Endothelial cell of umbilical vein (primary cell): ENCODE results near the gene RUNDC3A. TPM values are rescaled to one million over a fixed set of nuclear protein-coding genes. Genes with fewer than 3 reads are reported as not detected.

Source experiments
- BruUV-seq: library from RNA; stranded (reverse); fragments of 400-500 nt; replicated peaks from 2 replicates; lab custom pipeline; 2021; lab: Mats Ljungman, UMichigan
- CTCF ChIA-PET: fragments of 300-600, 350-600 bp; sonication (Branson Sonifier 250); formaldehyde crosslinking; loops from one replicate; lab custom pipeline; 2021; ENCODE audit warnings: antibody characterized with exemption, inconsistent platforms; lab: Charles Lee
- POLR2A ChIA-PET: fragments of 300-600, 350-600 bp; sonication (Branson Sonifier 250); formaldehyde crosslinking; loops from one replicate; lab custom pipeline; 2021; ENCODE audit warnings: antibody characterized with exemption, inconsistent platforms; lab: Charles Lee
- DNase-seq: peaks from one replicate; pipeline ENCODE4 v3.0.0-alpha.2; 2011; ENCODE audit warnings: low read depth, low spot score
- FAIRE-seq: peaks from 2 replicates; lab custom pipeline; 2011; peaks lifted over from hg19 to GRCh38; lab: Jason Lieb, UNC
- H2AFZ ChIP-seq: 2 replicates; pipeline ENCODE4 v1.6.0; 2012; ENCODE audit warnings: low read depth, low read length, control low read depth, inconsistent platforms
- H3K27ac ChIP-seq: 2 replicates; pipeline ENCODE4 v1.5.1; 2011; ENCODE audit warnings: low read depth, mild to moderate bottlenecking, control low read depth, low read length, moderate library complexity; ENCODE audit not compliant: insufficient read depth
- H3K27me3 ChIP-seq, 2 experiments: 2 replicates each; pipeline versions ENCODE4 v1.6.0 to v1.6.1; 2011; ENCODE audit warnings: low read length in 2 of 2, mixed read lengths in 1 of 2; ENCODE audit not compliant: control insufficient read depth in 2 of 2, insufficient read depth in 2 of 2
- H3K36me3 ChIP-seq, 2 experiments: 2 replicates in 1 of 2; 3 replicates in 1 of 2; pipeline ENCODE4 v1.5.1; 2011; ENCODE audit warnings: low read length in 2 of 2, mild to moderate bottlenecking in 1 of 2, moderate library complexity in 1 of 2; ENCODE audit not compliant: control insufficient read depth in 2 of 2, insufficient read depth in 2 of 2; ENCODE audit errors: extremely low read depth in 1 of 2
- H3K4me1 ChIP-seq: 3 replicates; pipeline ENCODE4 v1.5.1; 2011; ENCODE audit warnings: mild to moderate bottlenecking, low read length; ENCODE audit not compliant: control insufficient read depth, insufficient read depth; ENCODE audit errors: extremely low read depth
- H3K4me2 ChIP-seq: 2 replicates; pipeline ENCODE4 v1.6.1; 2011; ENCODE audit warnings: low read length, control low read depth, mixed read lengths; ENCODE audit not compliant: insufficient read depth
- H3K4me3 ChIP-seq, 3 experiments: fragments of 200-600 bp in 1 of 3; sonication (generic), shearing (Covaris generic) in 1 of 3; replicated peaks in 1 of 3; 2 replicates each; pipeline ENCODE4 v1.5.1; 2011 to 2016; ENCODE audit warnings: control low read depth in 3 of 3, low read length in 3 of 3, mild to moderate bottlenecking in 2 of 3, inconsistent platforms in 1 of 3, low read depth in 1 of 3, moderate library complexity in 1 of 3; ENCODE audit not compliant: insufficient read depth in 1 of 3
- H3K79me2 ChIP-seq: 2 replicates; pipeline ENCODE4 v1.6.0; 2012; ENCODE audit warnings: low read length, inconsistent platforms; ENCODE audit not compliant: control insufficient read depth, insufficient read depth
- H3K9ac ChIP-seq: replicated peaks from 2 replicates; pipeline ENCODE3; 2011; ENCODE audit warnings: low read length, control low read depth; ENCODE audit not compliant: insufficient read depth; ENCODE audit errors: extremely low read depth
- H3K9me1 ChIP-seq: replicated peaks from 3 replicates; pipeline ENCODE4 v1.6.0; 2011; ENCODE audit warnings: mild to moderate bottlenecking, low read length; ENCODE audit not compliant: control insufficient read depth, insufficient read depth; ENCODE audit errors: extremely low read depth
- H3K9me3 ChIP-seq: replicated peaks from 2 replicates; pipeline ENCODE4 v1.5.1; 2012; ENCODE audit warnings: low read length, inconsistent platforms; ENCODE audit not compliant: control insufficient read depth, insufficient read depth
- H4K20me1 ChIP-seq: replicated peaks from 2 replicates; pipeline ENCODE3; 2011; ENCODE audit warnings: mild to moderate bottlenecking, low read length; ENCODE audit not compliant: control insufficient read depth, insufficient read depth; ENCODE audit errors: extremely low read depth
- EZH2 ChIP-seq: IDR thresholded peaks from 2 replicates; pipeline ENCODE4 v1.6.1; 2012; ENCODE audit warnings: borderline replicate concordance, low read depth, mild to moderate bottlenecking, moderate library complexity, low read length, inconsistent platforms; ENCODE audit not compliant: severe bottlenecking
- FOS ChIP-seq: IDR thresholded peaks from 2 replicates; pipeline ENCODE4 v1.6.1; 2011; ENCODE audit warnings: mild to moderate bottlenecking, low read length, moderate library complexity, borderline replicate concordance; ENCODE audit not compliant: insufficient read depth
- GATA2 ChIP-seq: IDR thresholded peaks from 2 replicates; pipeline ENCODE4 v1.7.0; 2011; ENCODE audit warnings: low read depth, mild to moderate bottlenecking, moderate library complexity, mixed read lengths, low read length; ENCODE audit not compliant: insufficient read length, insufficient read depth
- JUN ChIP-seq: IDR thresholded peaks from 2 replicates; pipeline ENCODE4 v1.6.1; 2011; ENCODE audit warnings: borderline replicate concordance, low read depth; ENCODE audit not compliant: insufficient read length, insufficient read depth
- MYC ChIP-seq: IDR thresholded peaks from one replicate; pipeline ENCODE4 v1.6.1; 2011; ENCODE audit warnings: mild to moderate bottlenecking, low read depth, low read length
- POLR2A ChIP-seq: IDR thresholded peaks from 2 replicates; pipeline ENCODE4 v1.6.1; 2012; ENCODE audit warnings: low read depth, mild to moderate bottlenecking, control low read depth, low read length
- POLR2AphosphoS5 ChIP-seq: IDR thresholded peaks from 2 replicates; pipeline ENCODE4 v1.6.1; 2012; ENCODE audit warnings: low read depth, mild to moderate bottlenecking, control low read depth, low read length, moderate library complexity; ENCODE audit not compliant: insufficient read depth
- dilution Hi-C: fragments of 300-500 bp; cut with MboI; formaldehyde crosslinking; loops from one replicate; pipeline ENCODE4 v1.15.0; 2019; ENCODE audit warnings: low sequenced_read_pairs; ENCODE audit not compliant: extremely low pct_ligation_motif_present
- intact Hi-C: fragments of 100-400 bp; cut with micrococcal nuclease; formaldehyde crosslinking; loops from one replicate; pipeline ENCODE4 v1.10.0; 2022
- polyA plus RNA-seq, 4 experiments: library from polyadenylated mRNA; depleted of rRNA in 3 of 4; stranded (reverse) in 3 of 4; unstranded in 1 of 4; fragments of >200 nt; gene quantifications; 2 replicates each; pipeline versions ENCODE4 v1.2.1 to v1.2.3, GENCODE V29; 2011 to 2012; ENCODE audit warnings: missing spikeins in 1 of 4
- total RNA-seq: library from RNA; stranded (reverse); gene quantifications from 2 replicates; pipeline ENCODE4 v1.2.3, GENCODE V29; 2021
- TF ChIP-seq, protein P1 (sequence below), 2 donors: IDR thresholded peaks; 1 replicate in 1 of 2; 2 replicates in 1 of 2; pipeline ENCODE4 v1.5.1; 2011; ENCODE audit warnings: low read length in 2 of 2, mild to moderate bottlenecking in 2 of 2, moderate library complexity in 2 of 2, control low read depth in 1 of 2, inconsistent platforms in 1 of 2, low read depth in 1 of 2; ENCODE audit not compliant: insufficient read depth in 1 of 2; ENCODE audit errors: extremely low read depth in 1 of 2
- TF ChIP-seq, protein P2 (sequence below): IDR thresholded peaks from 2 replicates; pipeline ENCODE4 v1.6.1; 2011; ENCODE audit not compliant: insufficient read depth, insufficient read length

RUNDC3A gene
- total and polyA plus RNA-seq, 2 donors (not counting 3 experiments of a cell fraction or from before 2014, with no cell fraction given): 0.12 TPM; not detected in 1

DNA sequence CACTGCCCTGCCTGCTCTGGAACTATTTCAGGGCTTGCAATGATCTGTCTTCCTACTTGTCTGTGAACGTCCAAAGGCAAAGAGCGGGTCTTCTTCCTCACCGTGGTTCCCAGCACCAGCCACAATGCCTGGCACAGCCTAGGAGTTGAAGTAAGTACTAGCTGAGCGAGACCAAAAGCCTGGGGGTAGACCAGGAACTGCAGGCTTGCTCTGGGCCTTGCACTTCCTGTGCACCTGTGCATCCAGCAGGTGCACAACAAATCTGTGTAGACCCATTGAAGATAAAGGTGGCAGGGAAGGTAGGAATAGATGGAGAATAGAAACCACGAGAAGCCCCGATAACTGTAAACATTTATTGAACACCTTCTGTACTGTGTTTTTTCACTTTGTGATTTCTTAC is 50.6 kb downstream of the RUNDC3A start:
- dilution Hi-C loops: no loop called here
- H3K9ac ChIP-seq: no peak overlapping the region
- no peaks in the 10 kb centered on the region for H3K9me1 ChIP-seq
- H3K4me1 ChIP-seq: peaks cover 5% of the 10 kb centered on the region
- no peak overlapping the region for H3K4me3 ChIP-seq
- H3K4me2 ChIP-seq: no peak overlapping the region
- BruUV-seq: no TSS peak
- POLR2A ChIA-PET: no interaction called here
- FAIRE-seq (no peak), DNase-seq (no peak)
- H3K79me2 ChIP-seq: no peaks in the 10 kb centered on the region
- no peaks in the 10 kb centered on the region for H3K36me3 ChIP-seq
- H3K27ac ChIP-seq: no peak overlapping the region
- CTCF ChIA-PET: interaction anchor here (2.1 kb wide), 1 partner anchor 13 kb away, joined by 8 read pairs; no protein-coding TSS in a partner anchor
- H2AFZ ChIP-seq: no peak overlapping the region
- no peaks in the 10 kb centered on the region for H4K20me1 ChIP-seq
- TF ChIP-seq JUN (no peak), FOS (no peak), POLR2AphosphoS5 (no peak), GATA2 (no peak), EZH2 (no peak), MYC (no peak), POLR2A (no peak)
- TF ChIP-seq, protein P1, sequence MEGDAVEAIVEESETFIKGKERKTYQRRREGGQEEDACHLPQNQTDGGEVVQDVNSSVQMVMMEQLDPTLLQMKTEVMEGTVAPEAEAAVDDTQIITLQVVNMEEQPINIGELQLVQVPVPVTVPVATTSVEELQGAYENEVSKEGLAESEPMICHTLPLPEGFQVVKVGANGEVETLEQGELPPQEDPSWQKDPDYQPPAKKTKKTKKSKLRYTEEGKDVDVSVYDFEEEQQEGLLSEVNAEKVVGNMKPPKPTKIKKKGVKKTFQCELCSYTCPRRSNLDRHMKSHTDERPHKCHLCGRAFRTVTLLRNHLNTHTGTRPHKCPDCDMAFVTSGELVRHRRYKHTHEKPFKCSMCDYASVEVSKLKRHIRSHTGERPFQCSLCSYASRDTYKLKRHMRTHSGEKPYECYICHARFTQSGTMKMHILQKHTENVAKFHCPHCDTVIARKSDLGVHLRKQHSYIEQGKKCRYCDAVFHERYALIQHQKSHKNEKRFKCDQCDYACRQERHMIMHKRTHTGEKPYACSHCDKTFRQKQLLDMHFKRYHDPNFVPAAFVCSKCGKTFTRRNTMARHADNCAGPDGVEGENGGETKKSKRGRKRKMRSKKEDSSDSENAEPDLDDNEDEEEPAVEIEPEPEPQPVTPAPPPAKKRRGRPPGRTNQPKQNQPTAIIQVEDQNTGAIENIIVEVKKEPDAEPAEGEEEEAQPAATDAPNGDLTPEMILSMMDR (IDR thresholded peaks at IDR 0.05; ENCODE audit: extremely low read depth in 1 of 2, insufficient read depth in 1 of 2, low read depth in 1 of 2, low read length in 2 of 2): no peak
- TF ChIP-seq, protein P2, sequence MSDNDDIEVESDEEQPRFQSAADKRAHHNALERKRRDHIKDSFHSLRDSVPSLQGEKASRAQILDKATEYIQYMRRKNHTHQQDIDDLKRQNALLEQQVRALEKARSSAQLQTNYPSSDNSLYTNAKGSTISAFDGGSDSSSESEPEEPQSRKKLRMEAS: no peak
- no peaks in the 10 kb centered on the region for H3K9me3 ChIP-seq
- intact Hi-C loops: no loop called here
- H3K27me3 ChIP-seq: no peaks in the 10 kb centered on the region
